GM18858 (cell line): ENCODE results near the gene SAXO2.
"Not testable (repeated sequence)": the region's sequence is repeated elsewhere in the genome, so short reads cannot be mapped to it uniquely, and the experiment has no call there.

Experiments
- ATAC-seq: cut with Tn5 transposase; IDR thresholded peaks from one replicate; pipeline ENCODE4 v1.9.1; 2021; ENCODE audit not compliant: unreplicated experiment

Gene SAXO2, protein sequence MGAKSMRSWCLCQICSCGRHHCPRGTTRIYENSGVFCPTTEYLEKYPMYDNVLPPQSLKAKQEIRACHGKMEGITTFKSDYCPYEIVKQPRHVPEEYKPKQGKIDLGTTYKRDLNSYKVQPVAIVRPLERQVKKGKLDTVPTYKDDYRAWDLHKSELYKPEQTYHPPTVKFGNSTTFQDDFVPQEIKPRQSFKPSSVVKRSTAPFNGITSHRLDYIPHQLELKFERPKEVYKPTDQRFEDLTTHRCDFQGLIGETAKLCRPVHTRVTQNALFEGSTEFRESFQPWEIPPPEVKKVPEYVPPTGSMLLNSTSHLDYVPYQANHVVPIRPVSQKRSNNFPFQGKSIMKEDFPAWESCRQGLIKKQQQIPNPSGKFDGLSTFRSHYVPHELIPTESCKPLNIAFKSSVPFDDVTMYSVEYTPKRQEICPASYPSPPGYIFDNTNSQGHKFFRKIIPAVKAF

DNA sequence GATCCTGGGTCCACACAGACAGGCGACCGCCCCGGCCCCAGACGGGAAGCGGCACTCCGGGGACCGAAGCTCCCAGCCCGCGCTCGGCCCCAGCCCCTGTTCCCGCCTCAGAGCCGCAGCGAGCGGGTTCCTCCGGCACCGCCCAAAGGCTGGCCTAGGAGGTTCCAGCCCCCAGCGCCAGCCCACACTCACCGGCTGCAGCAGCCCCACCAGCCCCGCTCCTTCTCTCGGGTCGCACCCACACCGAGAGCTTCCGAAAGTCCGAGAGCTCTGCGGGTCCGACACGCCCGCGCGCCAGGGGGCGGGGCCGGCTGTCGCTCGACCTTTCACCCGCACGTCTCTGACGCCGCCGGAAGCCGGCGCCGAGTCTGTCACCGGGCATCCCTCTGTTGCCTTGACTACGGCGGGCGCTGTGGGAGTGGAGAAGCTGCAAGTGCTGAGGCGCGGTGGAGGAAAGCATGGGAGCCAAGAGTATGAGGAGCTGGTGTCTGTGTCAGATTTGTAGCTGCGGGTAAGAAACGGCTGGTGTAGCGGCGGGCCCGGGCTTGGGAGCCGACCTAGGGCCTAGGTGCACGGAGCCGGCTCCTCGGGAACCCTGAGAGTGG, at the start of gene SAXO2, which contains the start of gene EFL1:
Gene SAXO2 (plus strand): TSS at position 397 of the 605 bp plus-strand sequence. CDS start 62 bp downstream, at position 459.
Gene EFL1 (minus strand): TSS at position 313 of the 605 bp plus-strand sequence. CDS start 956 bp downstream, outside the sequence.
- peak; percentile 84 for ATAC-seq

DNA sequence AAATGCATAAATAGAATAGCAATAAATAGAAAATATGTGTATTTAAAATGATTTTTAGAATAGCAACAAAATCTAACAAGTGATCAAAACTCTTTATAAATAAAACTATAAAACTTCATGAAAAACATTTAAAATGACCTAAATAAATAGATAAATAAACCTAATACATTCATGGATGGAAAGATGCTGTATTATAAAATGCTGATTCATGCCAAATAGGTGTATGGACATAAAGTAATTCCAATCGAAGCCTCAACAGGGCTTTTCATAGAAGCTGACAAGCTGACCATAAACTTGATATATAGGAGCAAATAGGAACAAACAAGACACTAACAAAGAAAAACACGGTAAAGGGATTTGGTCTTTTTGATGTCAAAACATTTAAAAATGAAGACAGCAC, 46.5 kb upstream of the SAXO2 start:
- ATAC-seq: not testable (repeated sequence)

DNA sequence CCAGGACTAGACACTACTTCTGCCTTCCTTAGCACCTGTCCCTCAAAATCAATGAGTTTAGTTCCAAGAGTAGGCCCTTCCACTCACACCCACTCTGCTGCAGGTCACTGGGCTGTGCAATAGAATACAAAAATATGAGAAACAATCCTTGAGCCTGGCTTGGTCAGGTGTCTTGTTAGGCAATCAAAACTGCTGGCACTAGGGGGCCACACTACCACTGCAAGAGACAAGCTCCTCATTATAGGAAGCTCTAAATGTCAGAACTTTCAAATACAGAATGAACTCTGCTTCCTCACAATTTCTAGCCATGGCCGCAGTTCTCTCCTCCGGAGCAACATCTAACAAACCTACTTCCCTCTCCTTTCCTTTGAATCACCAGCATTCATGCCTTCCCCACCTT, 41.1 kb upstream of the SAXO2 start:
- not testable (repeated sequence) for ATAC-seq

DNA sequence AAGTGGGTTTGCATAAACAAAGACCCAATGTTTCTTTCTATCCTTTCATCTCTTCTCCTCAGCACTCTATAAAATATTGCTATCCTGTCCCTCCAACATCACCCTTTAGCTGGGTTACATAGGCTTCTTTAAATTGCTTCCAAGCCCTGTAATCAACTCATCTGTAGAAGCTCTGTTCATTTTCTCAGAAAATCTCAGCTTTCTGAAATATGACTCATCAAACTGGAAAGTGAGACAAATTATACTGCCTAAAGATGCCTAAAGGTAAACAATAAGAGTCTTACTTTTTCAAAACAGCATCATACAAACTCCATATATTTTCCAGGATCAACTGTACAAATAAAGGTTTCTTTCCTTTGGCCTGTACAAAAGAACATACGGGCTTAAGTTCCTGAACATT, 33.9 kb upstream of the SAXO2 start:
- no peak for ATAC-seq

DNA sequence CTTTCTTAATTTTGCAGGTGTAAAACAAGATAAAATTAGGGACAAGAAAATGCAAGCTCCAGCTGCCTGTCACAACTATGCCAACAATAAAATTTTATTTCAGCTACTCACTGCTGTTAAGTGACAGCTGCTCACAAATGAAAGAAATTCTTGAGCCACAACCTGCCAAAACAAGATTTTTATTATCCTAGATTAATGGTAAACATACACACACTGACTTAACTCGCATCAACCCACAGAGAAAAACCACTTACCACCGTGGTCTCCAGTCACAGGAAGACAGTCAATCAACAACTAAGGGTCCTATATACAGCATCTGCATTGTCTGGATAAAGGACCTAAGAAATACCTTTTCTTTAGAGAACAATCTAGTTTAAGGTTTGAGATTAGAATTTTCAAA, 31.4 kb upstream of the SAXO2 start:
- ATAC-seq: no peak

DNA sequence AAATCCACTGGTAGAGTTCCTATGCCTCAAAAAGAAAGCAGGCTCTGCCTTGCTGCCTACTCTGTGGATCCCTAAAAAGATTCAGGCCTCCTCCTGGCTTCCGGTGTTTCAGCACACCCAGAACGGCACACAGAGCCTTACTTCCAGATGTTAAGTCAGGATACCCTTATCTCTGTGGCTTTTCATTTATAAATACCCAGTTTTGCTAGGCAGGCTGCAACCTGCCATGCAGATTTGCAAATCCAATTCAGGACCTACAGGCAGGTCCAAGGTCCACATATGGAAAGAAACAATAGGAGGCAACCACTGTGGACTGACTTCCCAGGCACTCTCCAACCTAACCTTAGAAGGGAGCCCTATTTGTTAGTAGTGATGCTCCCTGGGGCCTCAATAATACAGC, 30.8 kb upstream of the SAXO2 start:
- no peak for ATAC-seq

DNA sequence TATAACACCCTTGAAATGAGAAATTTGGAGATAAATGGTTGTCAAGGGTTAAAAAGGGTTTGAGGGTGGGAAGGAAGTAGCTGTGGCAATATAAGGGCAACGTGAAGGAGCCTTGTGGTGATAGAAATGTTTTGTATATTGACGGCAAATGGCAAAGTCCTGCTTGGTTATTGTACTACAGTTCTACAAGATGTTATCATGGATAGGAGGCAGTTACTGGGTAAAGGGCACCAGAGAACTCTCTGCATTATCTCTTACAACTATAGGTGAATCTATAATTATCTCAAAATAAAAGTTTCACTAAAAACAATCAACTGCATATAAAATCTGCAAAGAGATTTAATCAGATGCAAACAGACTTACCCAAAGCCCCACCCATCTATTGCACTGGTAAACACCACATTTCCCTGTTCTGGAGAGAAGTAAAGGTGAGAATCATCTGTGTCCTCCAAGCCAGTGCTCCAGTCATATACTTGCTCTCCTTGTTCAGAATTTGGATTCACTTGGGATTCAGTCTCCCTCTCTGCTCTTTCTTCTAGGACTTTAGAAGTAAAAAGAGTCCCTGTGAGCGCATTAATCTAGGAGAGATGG, 24.6 kb upstream of the SAXO2 start:
- ATAC-seq: not testable (repeated sequence)

DNA sequence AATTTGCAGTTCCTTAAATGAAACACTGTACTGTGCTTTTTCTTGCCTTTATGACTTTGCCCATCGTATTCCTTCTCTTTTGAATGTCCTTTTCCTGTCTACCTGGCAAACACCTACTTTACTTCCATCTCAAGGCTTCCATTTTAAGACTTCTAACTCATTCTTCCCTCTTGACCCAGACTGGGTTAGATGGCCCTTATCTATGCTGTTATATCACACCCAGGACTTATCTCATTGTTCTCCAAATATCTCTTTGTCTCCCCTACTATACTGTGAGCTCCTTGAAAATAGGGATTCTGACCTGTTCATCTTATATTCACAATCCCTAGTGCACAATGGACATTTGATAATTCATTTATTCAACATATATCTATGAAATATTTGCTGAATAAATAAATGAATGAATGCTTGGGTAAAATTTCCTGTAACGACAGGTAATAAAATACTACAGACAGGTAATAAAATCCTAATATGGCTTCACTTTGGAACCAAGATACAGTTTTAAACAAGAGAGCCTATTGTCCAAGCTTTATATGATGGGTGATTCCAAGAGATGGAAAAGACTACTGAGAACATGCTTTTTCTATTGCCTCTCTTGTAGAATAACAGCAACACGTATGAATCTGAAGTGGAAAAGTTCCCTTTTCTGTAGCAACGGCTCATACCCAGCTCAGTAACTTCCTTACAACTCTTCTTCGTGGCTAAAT, 22.8 kb upstream of the SAXO2 start:
- ATAC-seq: no peak

DNA sequence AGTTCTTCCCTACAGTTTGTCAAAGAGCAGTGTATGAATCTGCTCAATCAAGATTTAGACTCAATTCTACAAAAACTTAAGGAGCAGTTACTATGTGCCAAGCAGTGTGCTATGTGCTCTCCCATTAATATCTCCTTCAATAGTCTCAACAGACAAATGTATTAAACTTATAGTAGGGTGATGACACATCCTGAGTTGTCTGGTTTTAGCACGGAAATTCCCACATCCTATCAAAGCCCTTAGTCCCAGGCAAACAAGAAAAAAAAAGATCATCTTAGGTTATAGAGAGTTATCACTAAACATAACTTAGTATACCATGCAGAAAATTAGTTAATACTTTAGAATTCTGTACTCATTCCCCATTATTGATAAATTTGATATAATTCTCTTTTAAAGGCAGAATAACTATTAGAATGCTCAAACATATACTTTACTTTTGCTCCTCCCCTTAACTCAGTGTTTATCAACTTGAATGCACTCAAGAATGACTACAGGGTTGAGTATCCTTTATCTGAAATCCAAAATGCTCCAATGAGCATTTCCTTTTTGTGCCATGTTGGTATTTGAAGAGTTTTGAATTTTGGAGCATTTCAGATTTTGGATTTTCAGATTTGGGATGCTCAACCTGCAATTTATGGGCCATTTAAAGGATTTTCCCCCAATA, 20.6 kb upstream of the SAXO2 start:
- ATAC-seq: not testable (repeated sequence)

DNA sequence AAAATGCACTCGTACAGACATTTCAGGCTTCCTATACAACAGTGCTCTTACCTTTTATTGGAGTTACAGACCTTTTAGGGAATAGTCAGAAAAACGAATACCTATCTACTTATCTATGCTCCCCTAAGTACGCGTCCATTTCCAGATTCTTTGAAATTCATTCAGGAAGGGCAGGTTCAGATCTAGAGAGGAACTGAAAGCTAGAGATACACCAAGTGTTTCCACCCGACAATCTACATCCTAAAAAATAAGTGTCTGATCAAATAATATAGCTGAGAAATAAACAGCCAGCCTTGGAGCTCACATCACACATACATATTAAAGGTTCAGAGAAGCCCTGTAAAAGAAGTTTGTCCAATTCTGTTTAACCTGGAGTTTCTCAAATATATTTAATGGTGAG, 19.0 kb upstream of the SAXO2 start:
- ATAC-seq: not testable (repeated sequence)

DNA sequence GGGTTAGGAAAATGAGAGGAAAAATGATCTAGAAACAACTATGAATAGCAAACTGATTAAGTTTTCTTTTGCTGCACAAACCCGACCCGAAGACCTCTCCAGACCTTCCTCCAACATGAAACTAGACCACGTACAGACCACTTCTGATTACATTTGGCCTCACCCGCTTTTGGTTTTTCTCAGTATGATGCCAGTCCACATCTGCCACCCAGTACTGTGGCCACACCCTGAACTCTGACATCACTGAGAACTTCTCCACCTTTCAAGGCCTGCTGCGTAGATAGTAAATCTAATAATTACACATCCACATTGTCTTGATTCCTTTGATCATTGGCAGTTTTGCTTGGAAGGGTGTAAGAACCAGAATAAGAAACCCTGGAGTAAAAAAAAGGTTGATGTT, 16.7 kb upstream of the SAXO2 start:
- not testable (repeated sequence) for ATAC-seq

DNA sequence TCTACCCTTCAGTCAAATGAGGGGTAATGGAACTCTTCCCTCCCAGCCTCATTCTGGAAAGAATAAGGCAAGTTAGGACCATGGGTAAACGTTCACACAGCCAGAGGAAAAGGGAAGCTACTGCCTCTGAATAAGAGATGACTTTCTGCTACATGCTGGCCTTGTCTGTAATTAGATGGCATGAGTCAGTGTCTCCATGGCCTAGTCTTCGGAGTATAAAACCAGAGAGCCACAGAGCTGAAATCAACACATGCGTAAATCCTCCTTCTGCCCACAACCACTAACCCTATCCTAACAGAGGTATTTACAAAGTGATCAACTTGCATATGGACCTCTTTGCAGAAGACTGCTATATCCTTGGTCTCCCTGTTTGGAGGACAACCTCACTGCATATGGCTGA, 14.4 kb upstream of the SAXO2 start:
- not testable (repeated sequence) for ATAC-seq

DNA sequence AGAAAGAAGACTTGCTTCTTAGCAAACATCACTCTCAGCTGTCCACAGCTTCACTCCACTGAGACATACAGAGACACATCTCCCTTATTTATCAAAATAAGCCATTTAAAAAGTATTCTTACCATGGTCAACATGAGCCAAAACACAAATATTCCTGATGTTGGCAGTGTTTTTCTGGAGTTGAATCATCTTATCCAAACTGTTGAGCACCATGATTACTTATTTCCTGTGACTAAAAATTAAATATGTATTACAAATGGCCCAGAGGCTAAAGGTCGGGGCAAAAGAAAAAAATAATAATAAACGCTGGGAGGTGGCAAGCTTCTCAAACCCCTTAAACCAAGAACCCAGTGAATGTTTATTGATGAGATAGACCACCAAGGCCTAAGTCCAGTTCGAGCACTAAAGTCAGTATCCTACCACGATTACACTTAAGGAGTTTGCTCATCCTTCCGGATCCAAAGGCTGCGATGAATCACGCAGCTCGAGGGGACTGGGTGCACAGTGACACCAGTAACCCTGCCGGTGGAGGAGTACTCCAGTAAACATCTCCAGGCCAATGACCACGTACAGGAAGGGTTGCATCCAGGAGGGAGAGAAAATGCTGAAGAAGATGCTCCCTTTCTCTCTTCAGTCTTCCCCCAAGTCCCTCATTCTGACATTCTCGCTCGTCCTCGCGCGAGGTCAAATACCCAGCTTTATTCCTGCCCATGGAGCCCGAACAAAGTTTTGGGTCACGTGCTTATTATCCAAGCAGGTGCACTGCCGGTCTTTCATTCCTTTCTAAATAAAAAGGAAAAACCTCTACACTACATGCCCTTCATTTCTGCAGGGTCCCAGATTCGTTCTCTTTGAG, 824 bp upstream of the SAXO2 start:
- peak; percentile 6 for ATAC-seq

DNA sequence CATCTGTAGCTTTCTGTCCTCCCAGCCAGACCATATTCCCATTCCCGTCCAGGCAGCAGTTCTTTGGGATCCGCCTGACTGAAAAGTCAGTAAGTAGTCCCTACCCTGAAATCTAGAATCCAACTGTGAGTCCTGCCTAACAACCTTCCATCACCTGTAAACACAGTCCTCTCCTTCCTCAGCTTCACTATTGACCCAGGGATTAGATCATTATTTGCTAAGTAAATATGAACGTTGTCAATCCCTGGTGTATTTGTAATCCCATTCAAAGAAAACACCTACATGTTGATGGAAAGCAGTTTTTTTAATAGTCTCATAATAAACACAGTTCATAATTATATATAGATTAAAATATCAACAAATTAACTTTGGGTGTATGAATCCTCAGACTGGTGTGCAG, 732 bp downstream of the SAXO2 start:
- no peak for ATAC-seq

DNA sequence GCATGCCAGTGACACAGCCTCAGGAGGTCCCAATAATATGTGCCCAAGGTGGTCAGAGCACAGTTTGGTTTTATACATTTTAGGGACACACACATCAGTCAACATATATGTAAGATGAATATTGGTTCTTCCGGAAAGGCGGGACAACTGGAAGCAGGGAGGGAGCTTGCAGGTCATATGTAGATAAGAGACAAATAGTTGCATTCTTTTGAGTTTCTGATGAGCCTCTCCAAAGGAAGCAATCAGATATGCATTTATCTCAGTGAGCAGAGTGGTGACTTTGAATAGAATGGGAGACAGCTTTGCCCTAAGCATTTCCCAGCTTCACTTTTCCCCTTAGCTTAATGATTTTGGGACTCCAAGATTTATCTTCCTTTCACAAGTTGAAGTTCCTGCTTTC, 4.5 kb downstream of the SAXO2 start:
- not testable (repeated sequence) for ATAC-seq

DNA sequence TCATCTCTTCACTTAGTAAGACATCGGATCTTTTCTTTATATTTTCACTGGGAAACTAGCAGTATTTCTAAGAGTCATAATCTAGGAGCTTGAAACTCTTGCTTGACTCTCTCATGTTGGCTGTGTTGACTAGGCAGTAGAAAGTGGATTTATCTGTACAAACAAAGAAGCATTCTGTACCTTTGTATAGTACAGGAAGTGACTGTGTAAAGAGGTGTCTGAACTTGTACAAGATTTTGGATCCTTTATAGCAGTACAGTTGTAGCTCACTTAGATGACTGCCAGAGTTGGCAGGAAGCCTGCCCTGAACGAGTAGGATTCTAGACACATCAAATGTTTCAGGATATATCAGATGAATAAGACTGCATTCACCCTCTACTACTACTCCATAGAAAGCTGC, 5.8 kb downstream of the SAXO2 start:
- ATAC-seq: not testable (repeated sequence)

DNA sequence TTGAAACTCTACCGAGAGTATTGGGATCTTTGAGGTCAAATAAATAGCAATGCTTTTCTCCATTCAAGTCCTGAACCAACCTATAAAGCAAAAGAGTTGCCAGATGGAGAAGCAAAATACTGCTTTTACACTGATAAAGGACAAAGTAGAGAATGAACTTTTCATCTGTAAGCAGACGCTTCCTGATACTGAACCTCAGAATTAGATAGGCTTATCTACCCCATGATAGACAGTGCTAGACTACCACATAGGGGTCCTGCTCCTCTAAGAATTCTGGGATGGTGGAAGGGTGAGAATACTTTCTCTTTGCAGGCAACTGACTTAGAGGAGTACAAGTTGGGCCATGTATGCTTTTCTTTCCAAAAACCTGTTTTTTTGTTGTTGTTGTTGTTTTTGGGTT, 9.5 kb downstream of the SAXO2 start:
- ATAC-seq: no peak

DNA sequence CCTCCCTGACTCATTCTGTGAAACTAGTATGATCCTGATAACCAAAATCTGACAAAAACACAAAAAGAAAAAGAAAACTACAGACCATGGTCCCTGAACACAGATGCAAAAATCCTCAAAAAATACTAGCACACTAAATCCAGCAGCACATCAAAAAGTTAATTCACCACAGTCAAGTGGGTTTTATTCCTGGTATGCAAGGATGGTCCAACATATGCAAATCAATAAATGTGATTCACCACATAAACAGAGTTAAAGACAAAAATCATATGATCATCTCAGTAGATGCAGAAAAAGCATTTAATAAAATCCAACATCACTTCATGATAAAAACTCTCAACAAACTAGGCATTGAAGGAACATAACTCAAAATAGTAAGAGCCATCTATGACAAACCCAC, 12.8 kb downstream of the SAXO2 start:
- ATAC-seq: no peak

DNA sequence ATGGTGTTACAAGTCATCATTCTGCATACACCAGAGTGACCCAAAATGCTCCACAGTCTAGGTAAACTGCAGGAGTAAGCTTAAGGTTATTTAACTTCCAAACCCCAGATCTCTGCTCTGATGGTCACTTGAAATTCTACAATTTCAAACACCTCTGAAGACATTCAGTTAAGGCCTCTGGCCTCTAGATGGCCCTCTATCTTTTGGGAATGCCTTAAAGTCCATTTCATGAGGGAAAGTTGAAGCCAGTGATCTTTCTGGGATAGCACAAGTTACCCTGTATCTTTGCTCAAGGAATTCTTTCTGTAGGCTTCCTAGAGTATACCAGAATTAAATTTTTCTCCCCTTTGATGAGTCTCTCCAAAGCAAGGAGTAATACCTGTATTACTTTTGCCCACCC, 18.7 kb downstream of the SAXO2 start:
- not testable (repeated sequence) for ATAC-seq

DNA sequence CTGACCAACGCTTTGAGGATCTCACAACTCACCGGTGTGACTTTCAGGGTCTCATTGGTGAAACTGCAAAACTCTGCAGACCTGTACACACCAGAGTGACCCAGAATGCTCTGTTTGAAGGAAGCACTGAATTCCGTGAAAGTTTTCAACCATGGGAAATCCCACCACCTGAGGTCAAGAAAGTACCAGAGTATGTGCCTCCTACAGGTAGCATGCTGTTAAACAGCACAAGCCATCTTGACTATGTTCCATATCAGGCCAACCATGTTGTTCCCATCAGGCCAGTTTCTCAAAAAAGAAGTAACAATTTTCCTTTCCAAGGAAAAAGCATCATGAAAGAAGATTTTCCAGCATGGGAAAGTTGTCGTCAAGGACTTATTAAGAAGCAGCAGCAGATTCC, 19.8 kb downstream of the SAXO2 start:
- not testable (repeated sequence) for ATAC-seq
